Neural progenitor cell (in vitro differentiated cells): ENCODE results near the gene LRRC53. TPM values are rescaled to one million over a fixed set of nuclear protein-coding genes. Genes with fewer than 3 reads are reported as not detected.
A peak's percentile ranks its signal among the peaks of the same experiment; 100 is the strongest.

ENCODE experiments used
- DNase-seq: peaks from one replicate; pipeline ENCODE4 v3.0.0-alpha.2; 2016; ENCODE audit warnings: low spot score
- H2AFZ ChIP-seq: fragments of 200-600 bp; sonication (generic); replicated peaks from 2 replicates; pipeline ENCODE4 v1.6.1; 2016; ENCODE audit warnings: antibody characterized with exemption
- H3F3A ChIP-seq: fragments of 200-600 bp; sonication (generic); 2 replicates; pipeline ENCODE4 v1.6.1; 2016; ENCODE audit warnings: antibody characterized with exemption, low read depth
- H3K27ac ChIP-seq: fragments of 200-600 bp; sonication (generic); 2 replicates; pipeline ENCODE4 v1.5.1; 2016; ENCODE audit warnings: mild to moderate bottlenecking
- H3K27me3 ChIP-seq: fragments of 200-600 bp; sonication (generic); 2 replicates; pipeline ENCODE4 v1.6.1; 2016; ENCODE audit warnings: mild to moderate bottlenecking, moderate library complexity
- H3K36me3 ChIP-seq: fragments of 200-600 bp; sonication (generic); 2 replicates; pipeline ENCODE4 v1.5.1; 2016
- H3K4me1 ChIP-seq: fragments of 200-600 bp; sonication (generic); 2 replicates; pipeline ENCODE4 v1.6.1; 2016; ENCODE audit warnings: mixed run types
- H3K4me2 ChIP-seq: fragments of 200-600 bp; sonication (generic); 2 replicates; pipeline ENCODE4 v1.6.1; 2016
- H3K4me3 ChIP-seq: fragments of 200-600 bp; sonication (generic); 2 replicates; pipeline ENCODE4 v1.5.1; 2016
- H3K79me2 ChIP-seq: fragments of 200-600 bp; sonication (generic); 2 replicates; pipeline ENCODE4 v1.6.1; 2016; ENCODE audit warnings: low read depth
- H3K9ac ChIP-seq: fragments of 200-600 bp; sonication (generic); 2 replicates; pipeline ENCODE4 v1.6.1; 2016
- H3K9me3 ChIP-seq: fragments of 200-600 bp; sonication (generic); 2 replicates; pipeline ENCODE4 v1.5.1; 2016; ENCODE audit warnings: low read depth
- H4K20me1 ChIP-seq: fragments of 200-600 bp; sonication (generic); 2 replicates; pipeline ENCODE4 v1.6.1; 2016; ENCODE audit warnings: low read depth
- H3K27ac Mint-ChIP-seq: 3 replicates; pipeline ENCODE4 v1.8.0; 2021; ENCODE audit warnings: mixed read lengths
- H3K27me3 Mint-ChIP-seq: 2 replicates; pipeline ENCODE4 v1.8.0; 2022; ENCODE audit warnings: low read depth, mild to moderate bottlenecking, inconsistent platforms, moderate library complexity, mixed read lengths; ENCODE audit not compliant: insufficient read depth
- H3K36me3 Mint-ChIP-seq: 3 replicates; pipeline ENCODE4 v1.8.0; 2021; ENCODE audit warnings: mixed read lengths
- H3K4me1 Mint-ChIP-seq: 3 replicates; pipeline ENCODE4 v1.8.0; 2021; ENCODE audit warnings: mixed read lengths
- H3K4me3 Mint-ChIP-seq: 3 replicates; pipeline ENCODE4 v1.8.0; 2021; ENCODE audit warnings: mild to moderate bottlenecking, moderate library complexity, mixed read lengths
- H3K9me3 Mint-ChIP-seq: 3 replicates; pipeline ENCODE4 v1.8.0; 2020; ENCODE audit warnings: mixed read lengths
- EZH2 ChIP-seq: fragments of 200-600 bp; sonication (generic); IDR thresholded peaks from 2 replicates; pipeline ENCODE4 v1.6.1; 2017; ENCODE audit warnings: antibody characterized with exemption, mild to moderate bottlenecking, moderate library complexity
- EZH2phosphoT487 ChIP-seq: fragments of 200-600 bp; sonication (generic); IDR thresholded peaks from 2 replicates; pipeline ENCODE4 v1.6.1; 2017; ENCODE audit warnings: antibody characterized with exemption
- total RNA-seq: library from RNA; depleted of rRNA; stranded (reverse); fragments of >200 nt; gene quantifications from 2 replicates; pipeline ENCODE4 v1.2.3, GENCODE V29; 2015; ENCODE audit warnings: low replicate concordance
- TF ChIP-seq, protein P1 (sequence below): fragments of 200-600 bp; sonication (generic); IDR thresholded peaks from 2 replicates; pipeline ENCODE4 v1.5.1; 2017; ENCODE audit warnings: antibody characterized with exemption, mild to moderate bottlenecking

The LRRC53 gene, protein sequence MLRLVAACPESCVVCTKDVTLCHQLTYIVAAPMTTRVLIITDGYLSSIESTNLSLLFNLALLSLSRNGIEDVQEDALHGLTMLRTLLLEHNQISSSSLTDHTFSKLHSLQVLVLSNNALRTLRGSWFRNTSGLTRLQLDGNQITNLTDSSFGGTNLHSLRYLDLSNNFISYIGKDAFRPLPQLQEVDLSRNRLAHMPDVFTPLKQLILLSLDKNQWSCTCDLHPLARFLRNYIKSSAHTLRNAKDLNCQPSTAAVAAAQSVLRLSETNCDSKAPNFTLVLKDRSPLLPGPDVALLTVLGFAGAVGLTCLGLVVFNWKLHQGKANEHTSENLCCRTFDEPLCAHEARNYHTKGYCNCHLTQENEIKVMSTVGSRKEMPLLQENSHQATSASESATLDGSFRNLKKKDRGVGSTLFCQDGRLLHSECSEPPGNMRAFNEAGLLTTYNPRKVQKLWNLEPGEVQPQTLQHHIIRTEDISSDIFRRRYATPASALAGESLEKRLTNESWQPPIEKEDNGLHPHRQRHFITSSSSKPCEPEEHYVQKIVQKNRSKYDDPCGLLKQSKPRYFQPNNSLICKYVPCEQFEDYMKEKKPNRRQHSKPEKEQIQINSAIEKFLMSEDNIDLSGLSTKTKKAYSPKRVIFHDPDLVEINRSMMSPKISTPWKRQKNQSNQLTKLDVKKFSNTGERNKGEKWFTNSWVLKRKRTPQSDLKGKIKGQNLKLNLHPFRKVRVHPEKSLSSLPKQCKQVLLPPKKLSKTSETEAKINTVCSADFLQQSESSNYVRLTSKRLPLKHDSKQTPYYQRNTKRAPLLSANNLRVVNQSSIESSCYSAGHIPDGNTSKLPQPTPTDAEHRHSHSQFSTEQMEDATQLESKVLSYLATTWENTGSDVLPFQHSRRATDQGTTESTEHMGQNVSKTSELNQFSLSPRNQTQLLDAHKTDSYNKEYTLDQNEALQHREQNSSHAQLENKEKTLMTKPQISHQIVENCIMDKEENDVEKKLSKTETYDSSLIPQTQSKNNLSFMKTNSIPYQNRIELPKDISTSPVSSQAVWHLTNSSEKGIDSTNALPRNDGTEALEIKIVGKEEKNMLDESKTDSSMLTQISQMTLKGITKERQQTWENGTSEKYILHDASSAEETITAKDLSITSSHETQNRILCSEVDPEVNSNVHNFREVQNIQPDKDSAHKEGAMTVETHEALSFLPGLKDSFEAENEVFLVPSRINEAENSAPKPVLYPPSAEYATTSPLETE
- not detected in 2 replicates for total RNA-seq

DNA sequence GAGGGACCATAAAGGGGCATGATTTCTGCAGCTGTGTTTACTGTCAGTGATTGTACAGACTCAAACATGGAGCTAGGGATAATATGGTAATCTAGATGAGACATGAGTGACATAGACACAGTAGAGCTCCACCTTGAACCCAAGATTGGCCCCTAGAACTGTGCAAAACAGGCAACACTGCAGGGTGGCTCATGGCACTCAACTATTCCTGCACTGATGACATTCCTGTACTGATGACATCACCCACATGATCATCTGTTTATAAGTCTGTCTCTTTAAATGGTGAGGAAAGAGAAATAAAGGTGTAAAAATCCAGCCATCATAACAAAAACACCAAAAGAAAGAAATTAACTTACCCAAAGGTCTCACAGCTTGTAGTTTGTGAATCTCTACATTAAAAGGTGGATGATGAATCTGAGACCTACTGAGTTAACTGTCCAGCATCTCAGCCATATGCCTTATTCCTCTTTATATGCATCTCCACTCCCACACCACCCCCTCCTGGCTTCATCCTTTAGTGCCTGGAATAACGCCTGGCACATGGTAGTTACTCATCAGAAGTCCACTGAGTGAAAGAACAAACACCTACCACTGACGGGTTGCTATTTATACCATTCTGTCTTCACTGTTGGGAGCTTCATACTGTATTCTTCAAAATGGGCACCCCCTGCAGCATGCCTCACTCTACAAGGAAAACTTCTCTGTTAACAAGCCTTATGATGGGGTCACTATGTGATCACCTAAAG lies at the start of gene LRRC53:
LRRC53 (minus strand) TSS at position 442 of the 746 bp plus-strand sequence. CDS start 29,262 bp downstream, outside the sequence.
- TF ChIP-seq EZH2phosphoT487 (no peak), EZH2 (no peak)
- TF ChIP-seq, protein P1, sequence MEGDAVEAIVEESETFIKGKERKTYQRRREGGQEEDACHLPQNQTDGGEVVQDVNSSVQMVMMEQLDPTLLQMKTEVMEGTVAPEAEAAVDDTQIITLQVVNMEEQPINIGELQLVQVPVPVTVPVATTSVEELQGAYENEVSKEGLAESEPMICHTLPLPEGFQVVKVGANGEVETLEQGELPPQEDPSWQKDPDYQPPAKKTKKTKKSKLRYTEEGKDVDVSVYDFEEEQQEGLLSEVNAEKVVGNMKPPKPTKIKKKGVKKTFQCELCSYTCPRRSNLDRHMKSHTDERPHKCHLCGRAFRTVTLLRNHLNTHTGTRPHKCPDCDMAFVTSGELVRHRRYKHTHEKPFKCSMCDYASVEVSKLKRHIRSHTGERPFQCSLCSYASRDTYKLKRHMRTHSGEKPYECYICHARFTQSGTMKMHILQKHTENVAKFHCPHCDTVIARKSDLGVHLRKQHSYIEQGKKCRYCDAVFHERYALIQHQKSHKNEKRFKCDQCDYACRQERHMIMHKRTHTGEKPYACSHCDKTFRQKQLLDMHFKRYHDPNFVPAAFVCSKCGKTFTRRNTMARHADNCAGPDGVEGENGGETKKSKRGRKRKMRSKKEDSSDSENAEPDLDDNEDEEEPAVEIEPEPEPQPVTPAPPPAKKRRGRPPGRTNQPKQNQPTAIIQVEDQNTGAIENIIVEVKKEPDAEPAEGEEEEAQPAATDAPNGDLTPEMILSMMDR: peak; percentile 13
- Mint-ChIP-seq H3K27me3 (no peaks in the 10 kb centered on the region), H3K36me3 (no peaks in the 10 kb centered on the region), H3K4me3 (no peak within 1 kb of the TSS), H3K9me3 (peaks cover 2% of the 10 kb centered on the region), H3K4me1 (peaks cover 37% of the 10 kb centered on the region), H3K27ac (peak within 1 kb of the TSS; percentile 35)
- no peaks in the 10 kb centered on the region for H3K79me2 ChIP-seq
- no peak within 1 kb of the TSS for H3K27ac ChIP-seq
- H2AFZ ChIP-seq: peak within 1 kb of the TSS; percentile 39
- H3K4me2 ChIP-seq: no peak within 1 kb of the TSS
- no peak for DNase-seq
- H3K4me1 ChIP-seq: peaks cover 28% of the 10 kb centered on the region
- H3K9ac ChIP-seq: no peak within 1 kb of the TSS
- no peaks in the 10 kb centered on the region for H4K20me1 ChIP-seq
- no peak within 1 kb of the TSS for H3K4me3 ChIP-seq
- no peaks in the 10 kb centered on the region for H3K27me3 ChIP-seq
- H3F3A ChIP-seq: no peaks in the 10 kb centered on the region
- no peaks in the 10 kb centered on the region for H3K9me3 ChIP-seq
- no peaks in the 10 kb centered on the region for H3K36me3 ChIP-seq

DNA sequence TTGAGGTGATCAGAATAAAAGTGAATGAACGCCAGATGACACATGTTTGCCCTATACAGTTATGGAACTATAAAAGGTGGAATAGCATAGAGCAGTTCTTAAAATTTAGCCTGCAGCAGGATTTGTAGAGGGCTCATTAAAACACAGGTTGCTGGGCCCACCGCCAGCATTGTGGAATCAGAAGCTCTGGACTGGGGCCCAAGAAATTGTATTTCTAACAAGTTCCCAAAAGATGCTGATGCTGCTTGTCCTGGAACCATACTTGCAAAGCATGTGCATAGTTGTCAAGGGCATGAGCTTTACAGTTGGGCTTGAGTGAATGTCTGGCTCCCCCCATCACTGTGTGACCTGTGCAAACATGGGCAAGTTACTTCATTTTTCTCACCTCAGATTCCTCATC lies 37.5 kb upstream of the LRRC53 start:
- Mint-ChIP-seq H3K27ac (no peak overlapping the region), H3K4me3 (no peak overlapping the region), H3K9me3 (peaks cover 3% of the 10 kb centered on the region), H3K36me3 (no peaks in the 10 kb centered on the region), H3K4me1 (peaks cover 5% of the 10 kb centered on the region), H3K27me3 (peaks cover 3% of the 10 kb centered on the region)
- no peaks in the 10 kb centered on the region for H4K20me1 ChIP-seq
- no peaks in the 10 kb centered on the region for H3F3A ChIP-seq
- no peaks in the 10 kb centered on the region for H3K27me3 ChIP-seq
- H3K4me3 ChIP-seq: no peak overlapping the region
- no peaks in the 10 kb centered on the region for H3K9me3 ChIP-seq
- no peak for DNase-seq
- no peaks in the 10 kb centered on the region for H3K79me2 ChIP-seq
- no peak overlapping the region for H3K4me2 ChIP-seq
- no peak for TF ChIP-seq EZH2phosphoT487
- TF ChIP-seq, protein P1: no peak
- TF ChIP-seq EZH2: no peak
- H2AFZ ChIP-seq: no peak overlapping the region
- H3K27ac ChIP-seq: no peak overlapping the region
- H3K4me1 ChIP-seq: peaks cover 9% of the 10 kb centered on the region
- no peak overlapping the region for H3K9ac ChIP-seq
- no peaks in the 10 kb centered on the region for H3K36me3 ChIP-seq
